ENCODE data around the gene ZNF93.
"Not testable (repeated sequence)": the region's sequence is repeated elsewhere in the genome, so short reads cannot be mapped to it uniquely, and the experiment has no call there.

ZNF93 gene

DNA sequence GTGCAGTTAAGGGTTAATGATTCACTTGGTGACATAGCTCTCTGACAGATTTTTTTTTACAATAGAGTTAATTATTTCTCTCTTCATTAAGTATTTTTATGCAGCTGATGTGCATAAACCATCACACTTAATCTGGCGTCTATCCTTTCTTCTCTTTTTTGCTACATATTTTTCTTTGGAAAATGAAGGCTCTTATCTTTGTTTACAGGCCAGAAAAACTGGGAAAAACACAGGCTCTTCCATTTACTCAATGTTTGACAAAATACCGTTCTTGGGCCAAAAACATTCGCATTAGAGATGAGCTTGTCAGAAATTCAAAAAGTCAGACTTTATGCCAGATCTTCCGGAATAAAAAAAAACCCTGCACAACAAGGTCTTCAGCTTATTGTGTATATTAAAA is 23.0 kb upstream of the ZNF93 start:
- Histone ChIP-seq H3K36me3 (ENCODE audit: control insufficient read depth, insufficient read depth, low read length) (peaks cover 44% of the 10 kb centered on the region), H3K4me3 (ENCODE audit: insufficient read depth, low read depth, low read length) (no peak overlapping the region), H3K4me1 (ENCODE audit: control insufficient read depth, insufficient read depth, low read length) (no peaks in the 10 kb centered on the region), H3K27ac (ENCODE audit: insufficient read depth, low read depth, low read length, poor library complexity, severe bottlenecking) (no peak overlapping the region), H3K27me3 (ENCODE audit: control insufficient read depth, insufficient read depth, low read length, poor library complexity, severe bottlenecking) (no peaks in the 10 kb centered on the region), H3K9me3 (ENCODE audit: control insufficient read depth, low read length) (peaks cover 4% of the 10 kb centered on the region)
- WGBS, 2 experiments, result 92 to 96% methylated on average over 2 to 4 of the region's 4 CpGs

- H3K9me3 ChIP-seq (ENCODE audit: control insufficient read depth, low read length), result peaks cover 16% of the 10 kb centered on the region
- H3K27me3 ChIP-seq (ENCODE audit: control insufficient read depth, insufficient read depth, low read length, poor library complexity, severe bottlenecking), result no peaks in the 10 kb centered on the region
- H3K4me1 ChIP-seq (ENCODE audit: control insufficient read depth, insufficient read depth, low read length), result no peaks in the 10 kb centered on the region
- peaks cover 77% of the 10 kb centered on the region for H3K36me3 ChIP-seq (ENCODE audit: control insufficient read depth, insufficient read depth, low read length)
- no peak overlapping the region for H3K4me3 ChIP-seq (ENCODE audit: insufficient read depth, low read depth, low read length)
- H3K27ac ChIP-seq (ENCODE audit: insufficient read depth, low read depth, low read length, poor library complexity, severe bottlenecking), result no peak overlapping the region
- no CpG with 5 or more reads among the region's 1 CpG for WGBS, 2 experiments
Measured at GRCh38 chr19:19884583-19884982, 16.2 kb upstream of the ZNF93 start.

GRCh38 chr19:19892055-19892941 is 8.4 kb upstream of the ZNF93 start:
- H3K27me3 ChIP-seq (ENCODE audit: control insufficient read depth, insufficient read depth, low read length, poor library complexity, severe bottlenecking); H3K4me3 ChIP-seq (ENCODE audit: insufficient read depth, low read depth, low read length); H3K4me1 ChIP-seq (ENCODE audit: control insufficient read depth, insufficient read depth, low read length); H3K27ac ChIP-seq (ENCODE audit: insufficient read depth, low read depth, low read length, poor library complexity, severe bottlenecking): not testable (repeated sequence)
- H3K36me3 ChIP-seq (ENCODE audit: control insufficient read depth, insufficient read depth, low read length), result peaks cover 55% of the 10 kb centered on the region
- peaks cover 31% of the 10 kb centered on the region for H3K9me3 ChIP-seq (ENCODE audit: control insufficient read depth, low read length)
- WGBS, 2 experiments, result 94 to 100% methylated on average over 1 to 2 of the region's 3 CpGs

DNA sequence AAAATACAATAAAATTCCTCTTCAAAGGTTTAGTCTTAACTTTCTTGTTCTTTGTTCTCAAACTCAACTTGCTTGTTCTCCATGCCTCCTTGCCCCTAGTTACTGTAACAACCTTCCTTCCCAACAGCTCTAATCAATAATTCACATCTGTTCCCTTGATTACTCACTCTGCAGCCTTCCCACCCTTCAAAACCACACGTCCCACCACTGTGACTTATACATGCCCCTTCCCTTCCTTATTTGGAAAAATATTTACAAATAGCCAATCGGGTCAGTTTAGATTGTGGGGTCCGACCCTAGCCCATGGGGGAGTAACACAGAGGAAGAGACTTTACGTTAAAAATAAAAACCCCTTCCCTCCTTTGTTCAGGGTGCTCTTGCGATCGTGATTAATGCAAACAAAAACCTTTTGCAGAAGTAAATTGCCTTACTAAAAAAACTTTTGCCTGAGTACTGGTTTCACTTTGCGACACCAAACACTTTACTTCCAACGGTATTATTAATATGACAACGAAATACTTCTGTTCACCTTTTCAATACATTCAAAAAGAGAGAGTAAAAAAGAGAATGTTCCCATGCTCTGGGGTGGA is 512 bp upstream of the ZNF93 start:
- no peaks in the 10 kb centered on the region for H3K9me3 ChIP-seq (ENCODE audit: control insufficient read depth, low read length)
- peaks cover 4% of the 10 kb centered on the region for H3K4me1 ChIP-seq (ENCODE audit: control insufficient read depth, insufficient read depth, low read length)
- no peaks in the 10 kb centered on the region for H3K36me3 ChIP-seq (ENCODE audit: control insufficient read depth, insufficient read depth, low read length)
- H3K27me3 ChIP-seq (ENCODE audit: control insufficient read depth, insufficient read depth, low read length, poor library complexity, severe bottlenecking), result no peaks in the 10 kb centered on the region
- WGBS, 2 experiments, result 18% methylated on average over 9 of the region's 9 CpGs
- H3K27ac ChIP-seq (ENCODE audit: insufficient read depth, low read depth, low read length, poor library complexity, severe bottlenecking), result peak overlapping the region; percentile 99
- peak overlapping the region; percentile 68 for H3K4me3 ChIP-seq (ENCODE audit: insufficient read depth, low read depth, low read length)

DNA sequence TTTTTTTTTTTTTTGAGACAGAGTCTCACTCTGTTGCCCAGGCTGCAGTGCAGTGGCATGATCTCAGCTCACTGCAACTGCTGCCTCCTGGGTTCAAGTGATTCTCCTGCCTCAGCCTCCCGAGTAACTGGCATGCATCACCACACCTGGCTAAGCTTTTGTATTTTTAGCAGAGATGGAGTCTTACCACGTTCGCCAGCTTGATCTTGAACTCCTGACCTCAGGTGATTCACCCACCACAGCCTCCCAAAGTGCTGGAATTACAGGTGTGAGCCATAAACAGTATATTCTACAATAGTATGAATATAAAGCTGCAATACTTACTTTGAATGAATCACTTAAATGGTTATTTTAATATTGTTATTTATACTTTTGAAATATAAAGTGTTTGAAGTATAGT is 6.8 kb downstream of the ZNF93 start:
- H3K36me3 ChIP-seq (ENCODE audit: control insufficient read depth, insufficient read depth, low read length); H3K27me3 ChIP-seq (ENCODE audit: control insufficient read depth, insufficient read depth, low read length, poor library complexity, severe bottlenecking); H3K27ac ChIP-seq (ENCODE audit: insufficient read depth, low read depth, low read length, poor library complexity, severe bottlenecking); H3K9me3 ChIP-seq (ENCODE audit: control insufficient read depth, low read length); H3K4me1 ChIP-seq (ENCODE audit: control insufficient read depth, insufficient read depth, low read length); H3K4me3 ChIP-seq (ENCODE audit: insufficient read depth, low read depth, low read length): not testable (repeated sequence)
- 82 to 91% methylated on average over 3 of the region's 3 CpGs for whole genome bisulfite sequencing, 2 experiments

DNA sequence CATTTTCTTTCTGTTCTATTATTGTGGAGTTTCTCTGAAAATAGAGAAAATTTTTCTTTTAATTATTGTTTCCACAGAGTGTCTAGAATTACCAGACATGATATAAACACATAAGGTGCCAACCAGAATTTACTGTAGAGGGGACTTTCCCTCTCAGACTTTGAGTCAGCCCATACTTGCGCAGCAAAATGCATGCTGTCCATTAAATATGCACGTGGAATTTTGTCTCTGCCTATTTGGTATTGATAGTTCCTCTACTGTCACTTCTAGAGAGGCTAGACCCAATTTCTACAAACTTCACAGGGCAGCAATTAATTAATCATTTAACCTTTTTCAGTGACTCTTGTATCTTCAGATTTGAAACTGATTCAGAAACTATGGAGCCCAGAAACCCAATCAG is 8.9 kb downstream of the ZNF93 start:
- H3K27me3 ChIP-seq (ENCODE audit: control insufficient read depth, insufficient read depth, low read length, poor library complexity, severe bottlenecking), result no peaks in the 10 kb centered on the region
- no peak overlapping the region for H3K27ac ChIP-seq (ENCODE audit: insufficient read depth, low read depth, low read length, poor library complexity, severe bottlenecking)
- WGBS, 2 experiments, result 94 to 97% methylated on average over 2 of the region's 2 CpGs
- no peak overlapping the region for H3K4me3 ChIP-seq (ENCODE audit: insufficient read depth, low read depth, low read length)
- no peaks in the 10 kb centered on the region for H3K9me3 ChIP-seq (ENCODE audit: control insufficient read depth, low read length)
- H3K4me1 ChIP-seq (ENCODE audit: control insufficient read depth, insufficient read depth, low read length), result no peaks in the 10 kb centered on the region
- H3K36me3 ChIP-seq (ENCODE audit: control insufficient read depth, insufficient read depth, low read length), result peaks cover 9% of the 10 kb centered on the region

GRCh38 chr19:19911150-19911549 is 10.4 kb downstream of the ZNF93 start:
- H3K27me3 ChIP-seq (ENCODE audit: control insufficient read depth, insufficient read depth, low read length, poor library complexity, severe bottlenecking), result no peaks in the 10 kb centered on the region
- no peaks in the 10 kb centered on the region for H3K4me1 ChIP-seq (ENCODE audit: control insufficient read depth, insufficient read depth, low read length)
- WGBS, 2 experiments, result 89 to 100% methylated on average over 1 of the region's 1 CpG
- H3K36me3 ChIP-seq (ENCODE audit: control insufficient read depth, insufficient read depth, low read length), result peaks cover 18% of the 10 kb centered on the region
- no peak overlapping the region for H3K27ac ChIP-seq (ENCODE audit: insufficient read depth, low read depth, low read length, poor library complexity, severe bottlenecking)
- H3K9me3 ChIP-seq (ENCODE audit: control insufficient read depth, low read length), result no peaks in the 10 kb centered on the region
- H3K4me3 ChIP-seq (ENCODE audit: insufficient read depth, low read depth, low read length), result no peak overlapping the region

DNA sequence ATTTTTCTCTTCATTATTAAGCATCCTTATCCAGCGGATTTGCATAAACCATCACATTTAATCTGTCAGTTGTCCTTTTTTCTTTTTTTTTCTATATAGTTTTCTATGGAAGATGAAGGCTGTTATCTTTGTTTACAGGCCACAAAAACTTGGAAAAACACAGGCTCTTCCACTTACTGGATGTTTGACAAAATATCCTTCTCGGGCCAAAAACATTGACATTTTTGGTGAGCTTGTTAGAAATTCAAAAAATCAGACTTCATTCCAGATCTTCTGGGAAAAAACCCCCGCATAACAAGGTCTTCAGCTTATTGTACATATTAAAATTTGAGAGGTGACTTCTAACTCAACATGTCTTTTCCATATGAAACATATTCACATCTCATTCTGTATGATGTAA is 13.8 kb downstream of the ZNF93 start:
- H3K27me3 ChIP-seq (ENCODE audit: control insufficient read depth, insufficient read depth, low read length, poor library complexity, severe bottlenecking), result no peaks in the 10 kb centered on the region
- 93 to 98% methylated on average over 2 to 3 of the region's 3 CpGs for WGBS, 2 experiments
- H3K4me3 ChIP-seq (ENCODE audit: insufficient read depth, low read depth, low read length), result no peak overlapping the region
- H3K4me1 ChIP-seq (ENCODE audit: control insufficient read depth, insufficient read depth, low read length), result no peaks in the 10 kb centered on the region
- peaks cover 26% of the 10 kb centered on the region for H3K36me3 ChIP-seq (ENCODE audit: control insufficient read depth, insufficient read depth, low read length)
- peaks cover 3% of the 10 kb centered on the region for H3K9me3 ChIP-seq (ENCODE audit: control insufficient read depth, low read length)
- H3K27ac ChIP-seq (ENCODE audit: insufficient read depth, low read depth, low read length, poor library complexity, severe bottlenecking), result no peak overlapping the region

- H3K4me1 ChIP-seq (ENCODE audit: control insufficient read depth, insufficient read depth, low read length); H3K27me3 ChIP-seq (ENCODE audit: control insufficient read depth, insufficient read depth, low read length, poor library complexity, severe bottlenecking); H3K27ac ChIP-seq (ENCODE audit: insufficient read depth, low read depth, low read length, poor library complexity, severe bottlenecking); H3K4me3 ChIP-seq (ENCODE audit: insufficient read depth, low read depth, low read length): not testable (repeated sequence)
- H3K9me3 ChIP-seq (ENCODE audit: control insufficient read depth, low read length), result peaks cover 13% of the 10 kb centered on the region
- peaks cover 84% of the 10 kb centered on the region for H3K36me3 ChIP-seq (ENCODE audit: control insufficient read depth, insufficient read depth, low read length)
- 90 to 96% methylated on average over 6 of the region's 7 CpGs for WGBS, 2 experiments
Measured at GRCh38 chr19:19930417-19930816, 29.7 kb downstream of the ZNF93 start.

DNA sequence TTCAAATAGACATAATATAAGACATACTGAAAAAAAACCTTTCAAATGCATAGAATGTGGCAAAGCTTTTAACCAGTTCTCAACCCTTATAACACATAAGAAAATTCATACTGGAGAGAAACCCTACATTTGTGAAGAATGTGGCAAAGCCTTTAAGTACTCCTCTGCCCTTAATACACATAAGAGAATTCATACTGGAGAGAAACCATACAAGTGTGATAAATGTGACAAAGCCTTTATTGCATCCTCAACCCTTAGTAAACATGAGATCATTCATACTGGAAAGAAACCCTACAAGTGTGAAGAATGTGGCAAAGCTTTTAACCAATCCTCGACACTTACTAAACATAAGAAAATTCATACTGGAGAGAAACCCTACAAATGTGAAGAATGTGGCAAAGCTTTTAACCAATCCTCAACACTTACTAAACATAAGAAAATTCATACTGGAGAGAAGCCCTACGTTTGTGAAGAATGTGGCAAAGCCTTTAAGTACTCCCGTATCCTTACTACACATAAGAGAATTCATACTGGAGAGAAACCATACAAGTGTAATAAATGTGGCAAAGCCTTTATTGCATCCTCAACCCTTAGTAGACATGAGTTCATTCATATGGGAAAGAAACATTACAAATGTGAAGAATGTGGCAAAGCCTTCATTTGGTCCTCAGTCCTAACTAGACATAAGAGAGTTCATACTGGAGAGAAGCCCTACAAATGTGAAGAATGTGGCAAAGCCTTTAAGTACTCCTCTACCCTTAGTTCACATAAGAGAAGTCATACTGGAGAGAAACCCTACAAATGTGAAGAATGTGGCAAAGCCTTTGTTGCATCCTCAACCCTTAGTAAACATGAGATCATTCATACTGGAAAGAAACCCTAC is 32.9 kb downstream of the ZNF93 start:
- not testable (repeated sequence) for H3K4me3 ChIP-seq (ENCODE audit: insufficient read depth, low read depth, low read length); H3K4me1 ChIP-seq (ENCODE audit: control insufficient read depth, insufficient read depth, low read length)
- H3K36me3 ChIP-seq (ENCODE audit: control insufficient read depth, insufficient read depth, low read length), result peaks cover 55% of the 10 kb centered on the region

More for the DNA sequence above, 32.9 kb downstream of the ZNF93 start:
- peaks cover 13% of the 10 kb centered on the region for H3K9me3 ChIP-seq (ENCODE audit: control insufficient read depth, low read length)
- H3K27ac ChIP-seq (ENCODE audit: insufficient read depth, low read depth, low read length, poor library complexity, severe bottlenecking); H3K27me3 ChIP-seq (ENCODE audit: control insufficient read depth, insufficient read depth, low read length, poor library complexity, severe bottlenecking): not testable (repeated sequence)
- 94% methylated on average over 3 of the region's 3 CpGs for WGBS, 2 experiments
